NCI-H2196 (cell line): ENCODE data around the gene ATCAY.
"Not testable (repeated sequence)": the region's sequence is repeated elsewhere in the genome, so short reads cannot be mapped to it uniquely, and the experiment has no call there.

ENCODE experiments used
- DNase-seq: peaks from one replicate; lab custom pipeline; 2025; ENCODE audit not compliant: unreplicated experiment; lab: John Stamatoyannopoulos, UW

Gene ATCAY

DNA sequence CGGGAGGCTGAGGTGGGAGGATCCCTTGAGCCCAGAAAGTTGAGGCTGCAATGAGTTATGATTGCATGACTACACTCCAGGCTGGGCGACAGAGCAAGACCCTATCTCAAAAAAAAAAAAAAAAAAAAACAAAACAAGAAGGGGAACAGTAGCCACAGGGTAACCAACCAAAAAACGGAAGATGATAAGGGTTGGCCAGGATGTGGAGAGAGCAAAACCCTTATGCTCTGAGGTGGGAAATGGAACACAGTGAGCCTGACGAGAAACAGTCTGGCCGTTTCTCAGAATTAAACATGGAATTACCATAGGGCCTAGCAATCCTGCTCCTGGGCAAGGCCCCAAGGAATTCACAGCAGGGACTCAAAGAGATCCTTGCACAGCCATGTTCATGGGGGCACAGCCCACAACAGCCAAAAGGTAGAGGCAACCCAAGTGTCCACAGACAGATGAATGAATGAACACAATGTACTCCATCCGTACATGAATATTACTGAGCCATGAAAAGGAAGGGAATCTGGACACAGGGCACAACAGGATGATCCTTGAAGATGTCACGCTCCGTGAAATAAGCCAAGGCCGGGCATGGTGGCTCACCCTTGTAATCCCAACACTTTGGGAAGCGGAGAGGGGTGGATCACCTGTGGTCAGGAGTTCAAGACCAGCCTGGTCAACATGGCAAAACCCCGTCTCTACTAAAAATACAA, 63.7 kb downstream of the ATCAY start:
- no peak for DNase-seq

DNA sequence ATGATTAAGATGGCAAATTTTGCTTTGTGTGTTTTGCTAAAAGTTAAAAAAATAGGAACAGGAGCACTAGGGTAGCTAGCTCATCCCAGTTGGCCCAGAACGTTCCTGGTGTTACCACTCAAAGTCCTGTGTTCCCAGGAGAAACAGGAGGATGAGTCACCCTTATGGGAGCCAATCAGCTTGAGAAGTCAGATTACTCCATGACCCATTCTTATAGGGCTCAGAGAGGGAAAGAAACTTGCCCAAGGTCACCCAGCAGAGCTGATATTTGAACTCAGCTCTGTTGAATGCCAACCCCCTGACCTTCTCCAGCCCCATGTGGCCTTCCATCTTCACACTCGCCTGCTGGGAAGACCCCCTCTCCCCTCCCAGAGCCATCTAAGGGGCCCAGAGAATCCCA, 65.4 kb downstream of the ATCAY start:
- no peak for DNase-seq

DNA sequence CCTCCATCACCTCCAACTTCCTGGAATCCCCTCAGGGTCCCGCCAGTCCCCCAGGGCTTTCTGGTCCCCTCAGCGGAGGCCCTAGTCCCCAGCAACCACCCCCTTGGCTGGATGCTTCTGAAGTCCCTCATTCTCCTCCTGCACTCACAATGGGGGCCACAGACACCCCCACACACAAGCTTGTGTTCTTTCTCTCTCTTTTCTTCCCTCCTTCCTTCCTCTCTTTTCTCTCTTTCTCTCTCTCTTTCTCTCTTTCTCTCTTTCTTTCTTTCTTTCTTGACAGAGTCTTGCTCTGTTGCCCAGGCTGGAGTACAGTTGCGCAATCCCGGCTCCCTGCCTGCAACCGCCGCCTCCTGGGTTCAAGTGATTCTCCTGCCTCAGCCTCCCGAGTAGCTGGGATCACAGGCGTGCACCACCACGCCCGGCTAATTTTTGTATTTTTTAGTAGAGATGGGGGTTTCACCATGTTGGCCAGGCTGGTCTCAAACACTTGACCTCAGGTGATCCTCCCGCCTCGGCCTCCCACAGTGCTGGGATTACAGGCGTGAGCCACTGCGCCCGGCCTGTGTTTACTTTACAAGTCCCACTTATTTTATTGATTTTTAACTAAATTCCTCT, 66.9 kb downstream of the ATCAY start:
- DNase-seq: not testable (repeated sequence)

DNA sequence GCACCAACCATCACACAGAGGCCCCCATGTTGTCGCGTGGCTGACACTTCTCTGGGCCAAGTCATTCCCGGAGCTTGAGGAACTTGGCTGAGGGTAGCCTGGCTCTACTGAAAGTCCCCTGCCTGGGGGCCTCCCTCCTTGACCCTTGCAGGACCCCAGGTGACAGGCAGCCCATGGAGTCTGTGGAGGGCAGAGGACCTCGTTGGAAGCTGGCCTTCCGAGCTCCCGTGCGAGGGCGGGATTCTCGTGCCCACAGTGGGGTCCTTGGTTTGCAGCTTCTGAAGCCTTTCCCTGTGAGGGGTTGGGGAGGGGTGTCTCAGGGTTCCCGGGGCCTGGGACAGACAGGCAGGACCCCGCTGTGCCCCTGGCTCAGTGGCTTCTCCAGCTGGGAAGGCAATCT, 68.8 kb downstream of the ATCAY start:
- no peak for DNase-seq

DNA sequence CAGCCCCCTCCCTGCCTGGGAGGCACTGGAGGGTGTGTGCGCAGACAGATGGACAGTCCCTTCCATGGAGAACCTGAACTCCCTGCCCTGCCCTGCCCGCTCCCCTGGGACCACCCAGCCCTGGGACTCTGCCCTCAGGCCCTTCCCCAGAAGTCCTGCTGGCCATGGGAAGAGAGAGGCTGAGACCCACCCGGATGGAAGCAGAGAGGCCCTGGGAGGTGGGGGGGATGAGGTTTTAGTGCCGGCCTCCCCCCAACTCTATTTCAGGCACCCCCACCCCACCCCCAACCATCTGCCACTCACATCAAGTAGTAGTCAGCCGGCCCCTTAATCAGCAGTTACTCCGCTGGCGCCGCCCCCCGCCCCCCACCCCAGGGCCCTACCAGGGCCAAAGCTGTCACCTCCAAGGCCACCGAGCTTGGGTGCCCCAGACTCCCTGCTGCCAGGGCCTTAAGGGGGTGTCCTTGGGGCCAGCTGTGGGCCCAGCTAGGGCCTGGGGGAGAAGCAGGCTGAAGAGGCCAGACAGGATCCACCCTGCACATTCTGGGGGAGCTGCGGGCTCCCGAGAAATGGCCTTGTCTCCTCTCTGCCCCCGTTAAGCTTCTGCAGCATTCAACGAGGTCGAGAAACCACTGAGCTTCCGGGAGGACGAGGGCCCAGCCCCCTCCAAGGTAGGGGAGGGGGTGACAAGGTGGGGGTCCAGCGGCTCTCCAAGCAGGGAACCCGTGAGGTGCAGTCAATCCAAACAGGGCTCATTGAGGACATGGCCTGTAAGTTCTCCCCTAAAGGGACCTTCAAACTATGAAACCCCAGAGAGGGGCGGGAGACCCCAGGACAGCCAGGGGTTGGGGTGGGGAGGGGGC, 69.7 kb downstream of the ATCAY start:
- no peak for DNase-seq

DNA sequence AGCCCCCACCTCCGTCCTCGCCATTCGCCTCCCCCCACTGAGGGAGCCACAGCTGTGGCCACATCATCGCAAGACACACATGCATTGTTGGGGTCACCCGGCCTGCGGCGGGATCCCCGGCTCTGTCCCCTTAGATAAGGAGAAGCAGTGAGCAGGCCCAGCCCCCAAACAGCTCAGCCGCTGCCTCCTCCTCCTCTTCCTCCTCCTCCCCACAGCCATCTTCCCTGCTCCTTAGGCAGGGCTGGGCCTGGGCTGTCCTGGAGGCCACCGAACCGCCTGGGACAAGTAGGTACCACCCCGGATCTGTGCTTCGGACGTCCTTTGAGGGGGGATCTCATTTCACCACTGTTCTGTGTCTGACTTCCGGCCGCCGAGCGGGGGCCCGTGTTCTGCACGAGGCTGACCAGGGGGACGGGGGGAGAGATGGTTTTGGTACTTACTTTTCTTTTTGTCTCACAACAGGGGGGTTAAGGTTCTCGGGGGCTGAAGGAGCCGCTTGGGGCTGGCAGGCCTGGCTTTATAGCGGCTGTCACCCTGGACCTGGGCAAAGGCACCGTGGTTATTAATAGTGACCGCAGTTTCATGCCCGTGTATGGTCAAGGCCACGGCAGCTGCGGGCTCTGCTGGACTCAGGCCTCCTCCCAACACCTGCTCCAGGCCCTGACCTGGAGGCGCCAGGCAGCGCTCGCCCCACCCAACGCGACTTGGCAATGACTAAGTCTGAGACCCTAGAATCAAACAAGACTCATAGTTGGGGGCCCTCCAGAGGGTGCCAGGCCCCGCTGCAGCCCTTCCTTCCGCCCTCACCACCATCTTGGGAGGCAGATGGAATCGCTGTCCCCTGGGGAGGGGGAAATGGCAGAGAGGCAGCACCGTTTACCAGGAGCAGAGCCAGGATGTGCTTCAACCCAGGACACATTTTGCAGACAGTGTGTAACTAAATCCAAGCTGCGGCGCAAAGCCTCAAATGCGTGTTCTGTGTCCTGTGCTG, 70.7 kb downstream of the ATCAY start:
- peak; percentile 43 for DNase-seq

DNA sequence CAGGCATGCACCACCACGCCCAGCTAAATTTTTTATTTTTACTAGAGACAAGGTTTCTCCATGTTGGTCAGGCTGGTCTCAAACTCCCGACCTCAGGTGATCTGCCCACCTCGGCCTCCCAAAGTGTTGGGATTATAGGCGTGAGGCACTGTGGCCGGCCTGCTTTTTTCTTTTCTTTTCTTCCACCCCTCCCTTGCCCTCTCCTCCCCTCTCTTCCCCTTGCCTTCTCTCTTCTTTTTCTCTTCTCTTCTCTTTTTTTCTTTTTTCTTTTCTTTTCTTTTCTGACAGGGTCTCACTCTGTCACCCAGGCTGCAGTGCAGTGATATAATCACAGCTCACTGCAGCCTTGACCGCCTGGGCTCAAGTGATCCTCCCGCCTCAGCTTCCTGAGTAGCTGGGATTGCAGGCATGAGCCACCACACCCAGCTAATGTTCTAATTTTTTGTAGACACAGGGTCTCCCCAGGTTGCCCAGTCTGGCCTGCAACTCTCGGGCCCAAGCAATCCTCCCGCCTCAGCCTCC, 72.3 kb downstream of the ATCAY start:
- DNase-seq: not testable (repeated sequence)

DNA sequence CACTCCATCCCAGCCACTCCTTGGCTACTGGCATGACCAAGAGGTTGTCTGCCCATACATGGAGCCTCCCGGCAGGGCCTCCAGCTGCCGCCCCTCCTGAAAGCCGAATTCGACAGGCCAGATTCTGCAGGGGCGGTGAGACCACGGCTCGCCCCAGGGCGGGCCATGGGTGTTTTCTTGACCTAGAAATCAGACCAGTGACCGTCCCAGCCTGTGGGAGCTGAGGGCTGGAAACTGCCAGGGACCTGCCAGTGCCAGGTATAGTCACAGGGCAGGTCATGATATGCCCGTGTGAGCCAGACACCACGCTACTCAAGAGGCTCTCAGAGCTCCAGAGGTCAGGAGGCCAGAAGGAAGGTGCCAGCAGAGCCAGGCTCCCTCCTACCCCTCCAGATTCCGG, 73.6 kb downstream of the ATCAY start:
- DNase-seq: no peak

DNA sequence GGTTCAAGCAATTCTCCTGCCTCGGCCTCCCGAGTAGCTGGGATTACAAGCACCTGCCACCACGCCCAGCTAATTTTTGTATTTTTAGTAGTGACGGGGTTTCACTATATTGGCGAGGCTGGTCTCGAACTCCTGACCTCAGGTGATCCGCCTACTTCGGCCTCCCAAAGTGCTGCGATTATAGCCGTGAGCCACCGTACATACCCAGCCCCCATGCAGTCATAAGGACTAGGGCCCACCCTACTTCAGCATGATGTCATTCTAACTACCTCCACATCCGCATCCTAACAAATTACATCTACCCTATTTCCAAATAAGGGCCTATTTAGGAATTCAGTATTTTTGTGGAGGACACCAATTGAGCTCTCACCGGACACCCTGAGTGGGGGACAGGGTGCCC, 74.8 kb downstream of the ATCAY start:
- not testable (repeated sequence) for DNase-seq

DNA sequence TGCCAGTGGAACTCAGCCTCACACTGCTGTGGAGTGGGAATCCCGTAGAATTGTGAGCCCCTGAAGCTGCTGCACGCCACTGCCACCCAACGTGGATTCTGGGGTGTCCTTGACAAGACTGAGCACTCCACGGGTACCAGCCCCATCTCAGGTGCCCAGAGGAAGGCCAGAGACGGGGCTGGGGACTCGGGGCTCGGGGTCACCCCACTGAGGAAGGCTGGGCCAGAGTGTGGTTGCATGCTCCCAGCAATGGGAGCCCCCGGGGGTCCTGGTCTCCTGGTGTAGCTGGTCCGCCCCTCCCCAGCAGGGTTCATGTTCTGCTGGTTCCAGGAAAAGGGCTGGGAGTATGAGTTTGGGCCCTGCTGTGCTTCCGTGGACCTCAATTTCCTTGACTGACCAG, 75.2 kb downstream of the ATCAY start:
- DNase-seq: no peak

DNA sequence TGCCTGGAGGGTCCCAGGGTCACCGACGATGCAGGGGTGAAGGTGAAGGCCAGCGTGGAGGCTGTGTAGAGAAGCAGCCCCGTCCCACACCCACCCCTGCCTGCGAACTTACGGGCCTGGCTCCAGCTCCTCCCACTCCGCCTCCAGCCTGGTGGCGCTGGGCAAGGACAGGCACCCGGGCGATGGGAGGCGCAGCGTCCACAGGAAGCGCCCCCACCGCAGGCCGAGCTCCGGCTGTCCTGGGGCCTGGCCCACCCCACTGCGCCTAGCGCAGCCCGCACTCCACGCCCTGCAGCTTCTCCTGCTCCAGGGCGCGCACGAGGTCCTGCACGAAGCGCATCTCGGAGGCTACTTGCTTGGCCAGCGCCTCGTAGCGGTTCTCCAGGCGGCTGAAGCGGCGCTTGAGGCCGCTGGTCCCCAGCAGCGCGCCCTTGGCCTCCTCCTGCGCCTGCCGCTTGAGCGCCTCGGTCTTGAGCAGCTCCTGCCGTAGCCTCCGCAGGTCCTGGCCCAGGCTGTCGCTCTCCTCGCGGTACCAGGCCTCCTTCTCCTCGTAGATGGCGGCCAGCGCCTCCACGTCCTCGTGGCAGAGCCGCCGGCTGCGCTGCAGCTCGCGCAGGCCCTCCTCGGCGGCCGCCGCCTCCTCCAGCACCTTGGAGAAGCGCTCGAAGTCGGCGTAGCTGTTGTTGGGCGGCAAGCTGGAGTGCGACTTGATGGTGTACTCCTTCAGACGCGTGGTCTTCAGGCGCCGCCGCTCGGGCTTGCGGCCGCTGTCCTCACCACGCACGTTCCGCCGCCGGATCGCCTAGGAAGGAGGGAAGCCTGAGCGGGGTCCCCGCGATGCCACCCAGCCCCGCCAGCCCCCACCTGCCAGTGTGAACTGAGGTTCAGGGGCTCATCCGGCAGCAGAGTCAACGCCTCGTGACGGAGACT, 78.6 kb downstream of the ATCAY start:
- no peak for DNase-seq

DNA sequence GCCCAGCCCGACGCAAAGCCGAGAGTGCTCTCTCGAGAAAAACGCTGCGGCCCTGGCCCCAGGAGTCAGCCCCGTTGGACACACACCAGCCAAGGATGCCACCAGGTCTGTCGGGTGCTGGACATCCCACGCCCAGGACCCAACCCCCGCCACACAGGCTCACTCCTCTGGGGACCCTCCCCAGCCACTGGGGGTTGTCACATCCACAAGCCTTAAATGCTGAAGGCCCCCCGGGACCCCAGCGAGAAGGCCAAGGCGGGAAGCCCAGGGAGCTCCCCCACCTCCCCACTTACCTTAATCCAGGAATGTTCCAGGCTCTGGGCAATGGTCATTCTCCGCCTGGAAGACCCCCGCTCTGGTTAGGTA, 79.3 kb downstream of the ATCAY start:
- DNase-seq: no peak

DNA sequence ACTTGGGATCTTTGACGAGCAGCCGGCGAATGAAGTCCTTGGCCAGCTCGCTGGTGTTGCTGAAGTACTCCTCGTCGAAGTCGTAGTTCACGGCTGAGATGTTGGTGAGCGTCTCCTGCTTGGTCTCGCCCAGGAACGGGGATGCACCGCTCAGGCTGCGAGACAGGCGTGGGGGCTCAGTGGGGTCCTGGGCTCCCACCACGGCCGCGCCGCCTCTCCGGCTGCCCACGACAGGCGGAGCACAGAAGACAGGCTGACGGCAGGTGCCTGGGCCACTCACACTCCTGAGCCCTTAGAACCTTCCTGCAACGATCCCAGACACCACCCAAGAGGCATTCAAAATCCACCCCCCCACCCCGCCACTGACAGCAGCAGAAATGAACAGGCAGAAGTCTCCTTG, 80.5 kb downstream of the ATCAY start:
- DNase-seq: no peak

DNA sequence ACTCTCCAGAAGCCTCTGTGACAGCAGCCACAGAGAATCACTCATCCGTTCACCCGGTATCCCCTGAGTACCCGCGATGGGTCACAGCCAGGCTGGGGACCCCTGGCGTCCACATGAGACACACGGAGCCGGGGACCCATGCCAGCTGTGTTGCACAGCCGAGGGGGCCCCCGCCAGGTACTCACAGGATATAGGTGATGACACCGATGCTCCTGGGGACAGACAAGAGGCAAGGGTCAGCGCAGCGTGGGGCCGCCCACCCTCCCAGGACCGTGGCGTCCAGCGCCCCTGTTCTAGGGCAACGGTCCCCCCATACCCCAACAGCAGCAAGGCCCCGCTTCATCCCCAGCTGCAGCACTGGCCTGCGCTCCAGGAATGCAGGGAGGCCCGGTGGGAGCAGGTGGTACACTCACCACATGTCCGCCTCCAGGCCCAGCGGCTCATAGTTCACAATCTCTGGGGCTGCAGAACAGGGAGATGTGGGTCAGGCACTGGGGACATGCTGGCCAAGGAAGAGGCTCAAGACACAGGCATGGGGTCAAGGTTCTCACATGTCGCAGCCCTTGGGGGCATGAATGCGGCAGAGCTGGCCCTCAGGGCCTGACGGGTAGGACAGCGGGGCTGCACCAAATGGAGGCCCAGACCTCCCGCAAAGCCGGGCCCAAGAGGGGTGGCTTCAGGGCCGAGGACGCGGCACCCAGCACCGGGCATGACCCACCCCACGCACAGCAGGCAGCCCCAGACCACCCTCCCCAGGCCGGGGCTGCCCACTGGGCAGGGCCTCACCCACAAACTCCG, 83.2 kb downstream of the ATCAY start:
- DNase-seq: no peak

DNA sequence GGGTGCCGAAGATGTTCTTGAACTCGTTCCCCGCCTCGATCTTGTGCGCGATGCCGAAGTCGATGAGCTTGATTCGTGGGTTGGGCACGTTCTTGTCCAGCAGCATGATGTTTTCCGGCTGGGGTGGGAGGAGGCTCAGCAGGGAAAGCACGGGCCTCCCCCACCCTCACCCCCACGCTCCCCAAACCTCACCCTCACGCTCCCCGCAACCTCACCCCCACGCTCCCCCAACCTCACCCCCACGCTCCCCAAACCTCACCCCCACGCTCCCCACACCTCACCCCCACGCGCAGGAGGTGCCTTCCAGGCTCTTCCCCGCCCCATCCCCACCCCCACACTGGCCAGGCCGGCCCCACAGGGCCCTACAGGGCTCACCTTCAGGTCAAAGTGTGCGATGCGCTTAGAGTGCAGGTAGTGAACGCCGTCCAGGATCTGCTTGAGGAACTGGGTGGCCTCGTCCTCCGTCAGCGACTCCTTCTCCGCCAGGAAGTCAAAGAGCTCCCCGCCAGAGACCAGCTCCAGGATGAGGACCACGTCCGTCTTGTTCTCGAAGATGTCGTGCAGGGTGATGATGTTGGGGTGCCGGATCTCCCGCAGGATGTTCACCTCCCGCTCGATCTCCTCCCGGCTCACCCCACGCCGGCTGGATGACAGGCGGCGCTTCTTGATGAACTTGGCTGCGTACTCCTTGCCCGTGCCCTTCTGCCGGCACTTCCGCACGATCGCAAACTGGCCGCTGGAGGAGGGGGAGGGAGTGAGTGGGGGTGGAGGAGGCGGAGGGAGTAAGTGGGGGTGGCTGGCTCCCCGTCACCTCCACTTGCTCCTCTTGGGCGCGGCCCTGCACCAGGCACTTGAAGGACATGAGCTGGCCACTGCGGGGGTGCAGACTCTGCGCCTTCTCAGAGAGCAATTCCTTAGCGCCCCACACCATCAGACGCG, 84.0 kb downstream of the ATCAY start:
- no peak for DNase-seq

DNA sequence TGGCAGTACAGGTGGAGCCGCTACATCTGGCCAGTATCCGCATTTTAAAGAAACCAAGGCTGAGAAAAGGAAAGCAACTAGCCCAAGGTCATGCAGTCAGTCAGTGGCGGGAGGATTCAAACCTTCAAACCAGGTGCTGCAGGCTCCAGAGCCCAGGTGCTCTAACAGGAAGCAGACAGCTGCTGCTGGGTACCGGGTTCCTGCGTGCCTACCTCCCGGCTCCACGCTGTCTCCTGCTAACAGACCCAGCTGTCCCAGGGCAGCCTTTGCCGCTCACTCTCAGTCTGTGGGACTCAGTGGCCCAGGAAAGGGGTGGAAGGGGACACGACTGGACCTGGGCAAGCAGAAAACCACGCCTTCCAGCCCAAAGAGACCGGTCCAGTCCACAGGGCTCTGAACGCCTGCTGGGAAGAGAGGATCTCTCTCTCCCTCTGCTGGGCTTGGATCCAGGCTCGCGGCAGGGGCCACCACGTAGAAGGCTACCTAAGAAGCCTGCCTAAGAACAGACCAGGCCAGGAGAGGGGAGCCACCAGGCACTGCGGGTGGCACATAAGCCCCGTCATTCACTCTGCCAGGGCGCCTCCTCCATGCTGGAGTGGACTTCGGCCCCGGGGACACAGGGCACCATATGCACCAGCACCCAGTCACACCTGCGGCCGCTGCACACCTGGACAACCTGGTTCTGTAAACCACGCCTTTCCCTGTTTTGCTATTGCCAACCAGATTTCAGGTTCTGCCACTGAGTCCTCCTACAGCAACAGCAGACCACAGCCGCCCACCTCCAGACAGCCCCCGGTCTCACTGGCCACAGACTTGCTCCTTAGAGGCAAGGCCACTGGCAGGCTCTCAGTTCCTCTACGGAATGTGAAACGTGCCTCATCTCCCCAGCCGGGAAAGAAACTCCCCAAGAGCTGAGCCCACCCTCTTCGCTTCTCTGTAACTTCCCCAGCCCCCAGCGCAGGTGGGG, 85.8 kb downstream of the ATCAY start:
- peak; percentile 41 for DNase-seq

DNA sequence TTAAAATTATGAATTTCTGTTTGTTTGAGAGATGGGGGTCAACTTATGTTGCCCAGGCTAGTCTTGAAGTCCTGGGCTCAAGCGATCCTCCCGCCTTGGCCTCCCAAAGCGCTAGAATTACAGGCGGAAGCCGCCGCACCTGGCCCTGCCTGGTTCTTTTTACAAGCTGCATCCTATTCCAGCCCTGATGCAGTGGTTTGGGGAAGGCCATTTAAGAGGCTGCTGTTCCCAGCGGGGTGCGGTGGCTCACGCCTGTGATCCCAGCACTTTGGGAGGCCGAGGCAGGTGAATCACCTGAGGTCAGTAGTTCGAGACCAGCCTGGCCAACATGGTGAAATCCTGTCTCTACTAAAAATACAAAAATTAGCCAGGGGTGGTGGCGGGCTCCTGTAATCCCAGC, 87.5 kb downstream of the ATCAY start:
- not testable (repeated sequence) for DNase-seq
